Endodermal cell (in vitro differentiated cells): ENCODE data around the gene NR5A1. TPM values are rescaled to one million over a fixed set of nuclear protein-coding genes. Genes with fewer than 3 reads are reported as not detected.

Source experiments
- DNase-seq: peaks from one replicate; pipeline ENCODE4 v3.0.0-alpha.2; 2017
- H3K27ac ChIP-seq: 2 replicates; pipeline ENCODE4 v1.5.1; 2013; ENCODE audit warnings: mild to moderate bottlenecking, low read depth, low read length, moderate library complexity
- H3K27me3 ChIP-seq: 2 replicates; pipeline ENCODE4 v1.6.1; 2013; ENCODE audit warnings: mild to moderate bottlenecking, low read length, moderate library complexity; ENCODE audit not compliant: insufficient read depth, control insufficient read depth, poor library complexity, severe bottlenecking
- H3K36me3 ChIP-seq: 2 replicates; pipeline ENCODE4 v1.7.0; 2013; ENCODE audit warnings: mild to moderate bottlenecking, low read length, moderate library complexity; ENCODE audit not compliant: control insufficient read depth, insufficient read depth
- H3K4me1 ChIP-seq: one replicate; pipeline ENCODE4 v1.7.0; 2013; ENCODE audit warnings: low read length; ENCODE audit not compliant: control insufficient read depth, insufficient read depth
- H3K4me3 ChIP-seq: 2 replicates; pipeline ENCODE4 v1.5.1; 2013; ENCODE audit warnings: mild to moderate bottlenecking, low read length, moderate library complexity
- H3K9ac ChIP-seq: 2 replicates; pipeline ENCODE4 v1.6.1; 2013; ENCODE audit warnings: mild to moderate bottlenecking, low read length, moderate library complexity; ENCODE audit not compliant: poor library complexity, severe bottlenecking; ENCODE audit errors: extremely low read depth
- H3K9me3 ChIP-seq: 2 replicates; pipeline ENCODE4 v1.6.1; 2013; ENCODE audit warnings: mild to moderate bottlenecking, low read length, moderate library complexity; ENCODE audit not compliant: control insufficient read depth
- H3K27ac Mint-ChIP-seq: 2 replicates; pipeline ENCODE4 v1.8.0; 2020; ENCODE audit warnings: mixed read lengths
- H3K27me3 Mint-ChIP-seq: 2 replicates; pipeline ENCODE4 v1.8.0; 2021; ENCODE audit warnings: mild to moderate bottlenecking, mixed read lengths; ENCODE audit not compliant: insufficient read depth
- H3K36me3 Mint-ChIP-seq: 2 replicates; pipeline ENCODE4 v1.8.0; 2020; ENCODE audit warnings: low read depth, mixed read lengths
- H3K4me1 Mint-ChIP-seq: 2 replicates; pipeline ENCODE4 v1.8.0; 2020; ENCODE audit warnings: mixed read lengths
- H3K4me3 Mint-ChIP-seq: 2 replicates; pipeline ENCODE4 v1.8.0; 2020; ENCODE audit warnings: mild to moderate bottlenecking, moderate library complexity, mixed read lengths
- H3K9me3 Mint-ChIP-seq: 2 replicates; pipeline ENCODE4 v1.8.0; 2020; ENCODE audit warnings: mild to moderate bottlenecking, mixed read lengths
- CTCF ChIP-seq: fragments of 200-600 bp; sonication (generic); conservative IDR thresholded peaks from 2 replicates; pipeline ENCODE4 v1.5.0; 2021; ENCODE audit warnings: antibody characterized with exemption, mild to moderate bottlenecking
- WGBS, 2 experiments: methylation state at CpG; one replicate each; pipeline versions ENCODE4 v1.1.5 to v1.1.7; 2013; ENCODE audit warnings: missing lambda C conversion rate in 2 of 2, mixed read lengths in 1 of 2; ENCODE audit not compliant: insufficient coverage in 1 of 2, insufficient read length in 1 of 2; 5-methylcytosine and 5-hydroxymethylcytosine counted together
- total RNA-seq, 2 donors: library from RNA; stranded (reverse); fragmentation: NEBNext Ultra II Directional in 1 of 2; extraction: Animal tissue kit (Norgen Biotek cat#: 25700) in 1 of 2; gene quantifications; 2 replicates in 1 of 2; 3 replicates in 1 of 2; pipeline ENCODE4 v1.2.1, GENCODE V29; 2021

The NR5A1 gene
- total RNA-seq, 2 donors from 2014 or later = 0.37 TPM; not detected in 1

GRCh38 chr9:124472770-124473169 is 34.4 kb downstream of the NR5A1 start:
- H3K27ac Mint-ChIP-seq = no peak overlapping the region
- peaks cover 22% of the 10 kb centered on the region for H3K27me3 Mint-ChIP-seq
- no peaks in the 10 kb centered on the region for H3K4me1 ChIP-seq

GRCh38 chr9:124471761-124472160 is 35.4 kb downstream of the NR5A1 start:
- Histone ChIP-seq H3K9me3 (no peaks in the 10 kb centered on the region), H3K27me3 (peaks cover under 1% of the 10 kb centered on the region), H3K27ac (no peak overlapping the region), H3K4me1 (no peaks in the 10 kb centered on the region), H3K9ac (no peak overlapping the region), H3K4me3 (no peak overlapping the region), H3K36me3 (no peaks in the 10 kb centered on the region)
- WGBS, 2 experiments = 81 to 92% methylated on average over 5 to 9 of the region's 9 CpGs
- Mint-ChIP-seq H3K27me3 (peaks cover 16% of the 10 kb centered on the region), H3K4me1 (no peaks in the 10 kb centered on the region), H3K27ac (no peak overlapping the region), H3K36me3 (no peaks in the 10 kb centered on the region), H3K4me3 (no peak overlapping the region), H3K9me3 (no peaks in the 10 kb centered on the region)
- DNase-seq = no peak
- TF ChIP-seq CTCF = no peak

More at GRCh38 chr9:124472770-124473169, 34.4 kb downstream of the NR5A1 start:
- Histone ChIP-seq H3K9me3 (no peaks in the 10 kb centered on the region), H3K4me3 (no peak overlapping the region), H3K27ac (no peak overlapping the region), H3K9ac (no peak overlapping the region), H3K27me3 (peaks cover 8% of the 10 kb centered on the region), H3K36me3 (no peaks in the 10 kb centered on the region)
- no peaks in the 10 kb centered on the region for H3K4me1 Mint-ChIP-seq
- no peaks in the 10 kb centered on the region for H3K36me3 Mint-ChIP-seq
- no peaks in the 10 kb centered on the region for H3K9me3 Mint-ChIP-seq
- H3K4me3 Mint-ChIP-seq = no peak overlapping the region
- TF ChIP-seq CTCF = no peak
- DNase-seq = no peak
- 83 to 91% methylated on average over 7 of the region's 7 CpGs for WGBS, 2 experiments

GRCh38 chr9:124470726-124471125 is 36.5 kb downstream of the NR5A1 start:
- Mint-ChIP-seq H3K4me3 (no peak overlapping the region), H3K4me1 (no peaks in the 10 kb centered on the region), H3K27me3 (peaks cover 6% of the 10 kb centered on the region), H3K36me3 (no peaks in the 10 kb centered on the region), H3K9me3 (no peaks in the 10 kb centered on the region), H3K27ac (no peak overlapping the region)
- no peaks in the 10 kb centered on the region for H3K36me3 ChIP-seq
- WGBS, 2 experiments = 89 to 94% methylated on average over 4 to 7 of the region's 7 CpGs
- H3K9ac ChIP-seq = no peak overlapping the region
- no peaks in the 10 kb centered on the region for H3K27me3 ChIP-seq
- no peaks in the 10 kb centered on the region for H3K9me3 ChIP-seq
- no peak overlapping the region for H3K4me3 ChIP-seq
- TF ChIP-seq CTCF = no peak
- H3K27ac ChIP-seq = no peak overlapping the region
- H3K4me1 ChIP-seq = no peaks in the 10 kb centered on the region
- no peak for DNase-seq
